HEK293T (cell line): Measurements from ENCODE around the gene IRF3.

Experiments used
- CTCF ChIA-PET: fragments of 350-600 bp; formaldehyde crosslinking; extraction: SDS; loops from one replicate; lab custom pipeline; 2021; ENCODE audit warnings: antibody characterized with exemption, inconsistent platforms; lab: Yijun Ruan, JAX
- POLR2A ChIA-PET: fragments of 350-600 bp; formaldehyde crosslinking; extraction: SDS; loops from one replicate; lab custom pipeline; 2020; ENCODE audit warnings: antibody characterized with exemption, inconsistent platforms; lab: Yijun Ruan, JAX
- DNase-seq: peaks from one replicate; pipeline ENCODE4 v3.0.0; 2012; ENCODE audit warnings: mixed read lengths; ENCODE audit errors: extremely low spot score
- ARNT ChIP-seq: fragments of 450-650 bp; IDR thresholded peaks from 2 replicates; pipeline ENCODE4 v1.6.1; 2017; ENCODE audit warnings: mild to moderate bottlenecking
- BHLHE40 ChIP-seq: fragments of 450-650 bp; IDR thresholded peaks from 2 replicates; pipeline ENCODE4 v1.6.1; 2016; ENCODE audit warnings: mild to moderate bottlenecking, moderate library complexity, borderline replicate concordance
- CTBP1 ChIP-seq: fragments of 450-650 bp; IDR thresholded peaks from 2 replicates; pipeline ENCODE4 v1.6.1; 2016; ENCODE audit warnings: borderline replicate concordance
- ELF4 ChIP-seq: fragments of 450-650 bp; IDR thresholded peaks from 2 replicates; pipeline ENCODE4 v1.6.1; 2017; ENCODE audit warnings: antibody characterized with exemption
- FOXA1 ChIP-seq: fragments of 450-650 bp; IDR thresholded peaks from 2 replicates; pipeline ENCODE4 v1.6.1; 2016; ENCODE audit warnings: mild to moderate bottlenecking
- FOXK2 ChIP-seq: fragments of 450-650 bp; IDR thresholded peaks from 2 replicates; pipeline ENCODE4 v1.6.1; 2016; ENCODE audit warnings: mild to moderate bottlenecking
- FOXM1 ChIP-seq: fragments of 450-650 bp; IDR thresholded peaks from 2 replicates; pipeline ENCODE4 v1.6.1; 2017; ENCODE audit warnings: mild to moderate bottlenecking, borderline replicate concordance
- HDGF ChIP-seq: fragments of 450-650 bp; IDR thresholded peaks from 2 replicates; pipeline ENCODE4 v1.6.1; 2017; ENCODE audit warnings: antibody characterized with exemption, borderline replicate concordance
- L3MBTL2 ChIP-seq: fragments of 450-650 bp; conservative IDR thresholded peaks from 2 replicates; pipeline ENCODE4 v1.6.1; 2016; ENCODE audit warnings: mild to moderate bottlenecking
- LEF1 ChIP-seq: fragments of 450-650 bp; IDR thresholded peaks from 2 replicates; pipeline ENCODE4 v1.6.1; 2017; ENCODE audit warnings: mild to moderate bottlenecking, borderline replicate concordance
- NFRKB ChIP-seq: fragments of 450-650 bp; IDR thresholded peaks from 2 replicates; pipeline ENCODE4 v1.6.1; 2016; ENCODE audit warnings: mild to moderate bottlenecking, moderate library complexity
- PKNOX1 ChIP-seq: fragments of 450-650 bp; IDR thresholded peaks from 2 replicates; pipeline ENCODE4 v1.6.1; 2016
- SP1 ChIP-seq: fragments of 450-650 bp; IDR thresholded peaks from 2 replicates; pipeline ENCODE4 v1.6.1; 2017
- SUZ12 ChIP-seq: fragments of 450-650 bp; IDR thresholded peaks from 2 replicates; pipeline ENCODE4 v1.6.1; 2016; ENCODE audit warnings: mild to moderate bottlenecking
- TARDBP ChIP-seq: fragments of 450-650 bp; IDR thresholded peaks from 2 replicates; pipeline ENCODE4 v1.6.1; 2016
- ZNF384 ChIP-seq: fragments of 450-650 bp; IDR thresholded peaks from 2 replicates; pipeline ENCODE4 v1.6.1; 2016

The IRF3 gene

GRCh38 chr19:49690079-49690655 is 24.5 kb upstream of the IRF3 start:
- TF ChIP-seq NFRKB, result no peak
- no peak for TF ChIP-seq FOXA1
- TF ChIP-seq TARDBP, result no peak
- ChIA-PET POLR2A (interaction anchor here (1.0 kb wide), 1 partner anchor 27 kb away, joined by 4 read pairs; no protein-coding TSS in a partner anchor), CTCF (interaction anchor here (0.7 kb wide), 1 partner anchor 14 kb away, joined by 4 read pairs; no protein-coding TSS in a partner anchor)
- no peak for DNase-seq

- TF ChIP-seq LEF1 (no peak), HDGF (no peak)
- ChIA-PET CTCF (interaction anchor here (0.7 kb wide), 1 partner anchor 14 kb away, joined by 4 read pairs; no protein-coding TSS in a partner anchor), POLR2A (interaction anchor here (1.0 kb wide), 1 partner anchor 28 kb away, joined by 4 read pairs; no protein-coding TSS in a partner anchor)
- no peak for DNase-seq
Observed at GRCh38 chr19:49689133-49690078, 23.7 kb upstream of the IRF3 start, which contains the start of gene ADM5. ADM5 (plus strand) TSS chr19:49689594; CDS start chr19:49689838, 244 bp downstream.

DNA sequence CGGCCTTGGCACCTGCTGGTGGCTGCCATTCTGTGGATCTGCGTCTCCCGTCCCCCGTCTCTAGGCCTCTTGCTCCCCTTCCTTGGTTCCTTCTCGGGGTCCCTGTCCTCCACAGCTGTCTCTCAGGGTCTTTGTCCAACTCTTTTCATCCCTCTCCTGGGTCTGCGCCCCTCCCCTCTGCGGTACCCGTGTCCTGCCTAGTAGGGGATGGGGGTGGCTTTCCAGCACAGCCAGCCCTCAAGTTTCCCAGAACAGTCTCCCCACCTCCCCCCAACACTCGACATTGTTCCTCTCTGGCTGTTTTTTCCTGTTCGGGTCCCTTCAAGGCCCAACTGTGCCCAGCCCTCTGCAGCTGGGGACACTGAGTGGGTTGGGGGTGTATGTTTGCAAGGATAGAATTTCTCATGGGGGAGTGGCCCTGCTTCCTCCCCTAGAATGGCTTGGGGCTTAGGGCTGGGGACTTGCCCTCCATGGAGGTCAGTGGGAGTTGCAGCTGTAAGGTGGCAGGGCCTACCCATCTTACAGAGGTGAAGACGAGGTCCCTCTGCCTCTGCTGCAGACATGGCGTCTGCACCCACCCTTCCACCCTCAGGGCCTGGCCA is 23.0 kb upstream of the IRF3 start:
- DNase-seq, result no peak
- POLR2A ChIA-PET, result interaction anchor here (1.0 kb wide), 1 partner anchor 29 kb away, joined by 4 read pairs; no protein-coding TSS in a partner anchor
- TF ChIP-seq ARNT, result no peak
- no peak for TF ChIP-seq NFRKB
- no peak for TF ChIP-seq PKNOX1
- no peak for TF ChIP-seq TARDBP
- no peak for TF ChIP-seq L3MBTL2
- TF ChIP-seq FOXM1, result no peak
- TF ChIP-seq CTBP1, result no peak
- TF ChIP-seq FOXA1, result no peak
- no peak for TF ChIP-seq ELF4
- no peak for TF ChIP-seq HDGF
- no peak for TF ChIP-seq BHLHE40
- TF ChIP-seq LEF1, result no peak
- CTCF ChIA-PET, result interaction anchor here (0.6 kb wide), 1 partner anchor 9 kb away, joined by 3 read pairs; no protein-coding TSS in a partner anchor

DNA sequence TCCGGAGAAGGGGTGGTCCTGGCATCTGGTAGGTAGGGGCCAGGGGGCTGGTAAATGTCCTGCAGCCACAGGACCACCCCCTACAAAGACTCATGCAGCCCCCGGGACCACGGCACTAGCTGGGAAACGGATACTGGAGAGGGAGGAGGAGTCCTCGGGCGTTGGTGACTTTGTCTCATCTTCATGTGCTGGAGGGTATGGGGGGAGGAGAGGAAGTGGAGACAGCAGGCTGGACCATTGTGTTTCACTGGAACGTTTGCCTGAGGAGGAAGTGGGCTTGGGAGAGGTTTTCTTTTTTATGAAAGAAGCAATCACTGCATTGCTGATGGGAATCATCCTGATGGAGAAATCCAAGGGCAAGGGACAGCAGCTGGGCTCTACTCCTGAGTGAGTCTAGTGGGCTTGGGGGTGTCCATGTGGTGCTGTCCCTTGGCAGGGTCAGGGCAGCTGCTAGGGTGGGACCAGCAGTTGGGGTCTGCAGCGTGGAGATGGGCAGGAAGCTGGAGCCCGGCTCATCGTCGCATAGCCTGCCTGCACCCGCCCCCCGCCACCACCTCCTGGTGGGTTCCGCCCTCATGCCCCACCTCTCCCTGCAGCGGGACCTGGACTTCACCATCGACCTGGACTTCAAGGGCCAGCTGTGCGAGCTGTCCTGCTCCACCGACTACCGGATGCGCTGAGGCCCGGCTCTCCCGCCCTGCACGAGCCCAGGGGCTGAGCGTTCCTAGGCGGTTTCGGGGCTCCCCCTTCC is 22.1 kb upstream of the IRF3 start:
- ChIA-PET CTCF (no interaction called here), POLR2A (no interaction called here)
- TF ChIP-seq PKNOX1, result no peak
- TF ChIP-seq ELF4, result no peak
- TF ChIP-seq L3MBTL2, result no peak
- no peak for TF ChIP-seq NFRKB
- TF ChIP-seq CTBP1, result no peak
- no peak for TF ChIP-seq TARDBP
- DNase-seq, result no peak

DNA sequence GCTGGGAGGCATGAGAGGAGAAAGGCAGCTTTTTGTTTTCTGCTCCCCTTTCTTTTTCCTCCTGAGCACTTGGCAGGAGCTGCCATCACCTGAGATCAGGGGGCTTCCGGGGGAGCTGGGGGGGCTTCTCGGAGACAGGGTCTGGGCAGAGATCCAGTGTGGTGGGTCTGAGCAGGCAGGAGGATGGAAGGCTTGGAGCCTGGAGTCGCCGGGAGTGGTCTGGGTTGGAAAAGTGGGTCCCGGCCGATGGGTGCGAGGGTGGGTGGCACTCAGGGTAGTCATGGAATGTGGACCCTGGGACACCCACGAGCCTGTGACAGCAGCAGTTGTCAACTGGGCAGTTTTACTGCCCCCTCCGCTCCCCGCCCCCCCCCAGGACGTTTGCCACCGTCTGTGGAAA is 21.5 kb upstream of the IRF3 start:
- TF ChIP-seq SUZ12 (no peak), ZNF384 (no peak), FOXK2 (no peak), TARDBP (no peak), CTBP1 (no peak), FOXM1 (no peak), FOXA1 (no peak), SP1 (no peak), PKNOX1 (no peak), L3MBTL2 (no peak), ARNT (no peak), BHLHE40 (no peak), LEF1 (no peak), NFRKB (no peak), ELF4 (no peak), HDGF (no peak)
- POLR2A ChIA-PET, result no interaction called here
- CTCF ChIA-PET, result interaction anchor here (0.6 kb wide), 1 partner anchor 62 kb away, joined by 9 read pairs; no protein-coding TSS in a partner anchor
- no peak for DNase-seq
